Lung microvascular endothelial cell (primary cell): Measurements from ENCODE around the gene VSIG8. TPM values are rescaled to one million over a fixed set of nuclear protein-coding genes. Genes with fewer than 3 reads are reported as not detected.
A peak's percentile ranks its signal among the peaks of the same experiment; 100 is the strongest.

Experiments used
- DNase-seq, 2 donors: peaks; one replicate each; pipeline versions ENCODE4 v3.0.0 to v3.0.0-alpha.2; 2010; ENCODE audit warnings: low read depth in 2 of 2
- total RNA-seq: library from RNA; depleted of rRNA; stranded (reverse); fragments of >200 nt; gene quantifications from 2 replicates; pipeline ENCODE4 v1.2.1, GENCODE V29; 2014

VSIG8 gene
- total RNA-seq, 1 donor from 2014 or later, result not detected

DNA sequence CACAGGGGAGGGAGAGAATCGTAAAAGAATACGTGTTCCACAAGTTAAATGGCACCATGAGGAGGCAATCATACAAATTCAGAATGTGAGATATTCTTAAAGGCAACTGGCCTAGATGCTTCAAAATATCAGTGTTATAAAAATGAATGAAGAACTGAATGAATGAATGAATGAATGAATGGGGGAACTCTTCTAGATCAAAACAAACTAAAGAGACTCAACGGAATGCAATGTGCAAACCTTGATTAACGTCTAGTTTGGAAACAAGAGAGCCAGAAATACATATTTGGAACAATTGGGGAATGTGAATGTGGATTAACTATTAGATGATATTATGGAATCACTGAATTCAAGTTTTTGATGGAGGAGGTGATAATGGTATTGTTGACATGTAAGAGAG lies 20.7 kb upstream of the VSIG8 start:
- no peak for DNase-seq

DNA sequence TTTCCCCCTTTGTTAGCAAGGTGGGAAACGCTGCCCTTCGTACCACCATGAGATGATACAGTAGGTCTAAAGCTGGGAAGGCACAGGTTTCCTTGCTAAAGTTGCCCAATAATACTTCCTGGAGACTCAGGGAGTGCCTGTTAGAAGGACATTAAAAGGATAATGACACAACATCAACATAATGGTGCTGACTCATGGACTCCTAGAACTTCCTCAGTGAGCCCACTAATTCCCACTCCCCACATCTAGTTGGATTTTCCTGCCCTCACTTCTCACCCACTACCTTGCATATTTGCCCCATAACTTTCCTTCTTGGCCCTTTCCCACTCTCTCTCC lies 20.0 kb upstream of the VSIG8 start:
- peak in 1 of 2 donors; percentile 46 for DNase-seq

DNA sequence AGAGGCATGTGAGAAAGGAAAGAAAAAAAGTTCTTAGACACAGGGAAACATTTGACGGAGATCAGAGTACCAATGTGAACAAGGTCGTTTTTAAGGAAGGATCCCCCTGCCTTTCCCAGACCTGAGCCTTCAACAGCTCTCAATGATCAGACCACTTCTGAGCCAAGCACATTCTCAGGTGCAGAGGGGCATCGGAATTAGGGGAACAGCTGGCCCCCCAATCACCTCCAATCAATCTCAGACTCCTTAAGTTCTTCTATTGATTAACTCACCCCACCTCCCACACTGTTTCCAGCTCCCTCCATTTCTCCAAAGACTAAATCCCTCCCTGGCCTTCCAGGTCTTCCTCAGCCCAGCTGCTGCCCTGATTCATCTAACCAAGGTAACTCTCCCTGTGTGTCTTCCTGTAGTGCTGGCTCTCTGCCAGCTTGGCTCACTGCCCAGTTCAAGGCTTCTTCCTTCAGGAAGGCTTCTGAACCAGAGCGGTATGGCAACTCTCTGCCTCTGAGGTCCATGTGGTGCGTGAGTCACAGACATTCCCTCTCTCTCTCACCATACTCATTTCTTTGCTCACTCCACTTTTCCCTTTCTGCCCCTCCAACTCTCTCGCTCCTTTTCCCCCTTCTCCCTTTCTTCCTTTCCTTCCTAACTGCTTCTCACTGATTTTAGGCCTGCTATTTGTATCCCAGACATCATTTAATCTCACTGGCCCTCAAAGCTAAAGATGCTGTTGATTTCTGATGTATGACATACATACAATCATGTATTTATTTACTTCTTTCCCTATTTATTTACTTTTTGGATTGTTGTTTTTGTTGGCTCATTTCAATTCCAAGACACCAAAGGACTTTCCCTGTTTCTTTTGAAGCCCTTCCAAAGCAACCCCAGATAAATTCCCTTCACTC lies 19.4 kb upstream of the VSIG8 start:
- peak; percentile 50 to 98 for DNase-seq

DNA sequence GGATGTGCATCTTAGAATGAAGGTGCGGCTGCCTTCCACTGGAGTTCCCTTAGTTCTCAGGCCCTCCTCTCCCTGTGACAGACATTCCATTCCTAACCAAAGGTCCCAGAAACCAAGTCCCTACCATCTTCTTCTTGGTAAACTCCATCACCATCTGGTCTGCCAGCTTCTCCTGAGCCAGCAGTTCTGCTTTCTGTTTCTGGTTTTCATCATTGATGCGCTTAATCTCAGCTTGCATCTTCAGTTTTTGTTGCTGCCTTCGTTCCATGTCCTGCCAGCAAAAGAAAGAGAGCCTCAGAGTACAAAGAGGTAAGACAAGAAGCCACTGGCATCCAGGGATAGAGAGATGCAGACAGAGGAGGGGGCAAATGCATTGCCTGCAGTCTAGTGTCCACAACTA lies 18.0 kb upstream of the VSIG8 start:
- DNase-seq, result peak in 1 of 2 donors; percentile 14

DNA sequence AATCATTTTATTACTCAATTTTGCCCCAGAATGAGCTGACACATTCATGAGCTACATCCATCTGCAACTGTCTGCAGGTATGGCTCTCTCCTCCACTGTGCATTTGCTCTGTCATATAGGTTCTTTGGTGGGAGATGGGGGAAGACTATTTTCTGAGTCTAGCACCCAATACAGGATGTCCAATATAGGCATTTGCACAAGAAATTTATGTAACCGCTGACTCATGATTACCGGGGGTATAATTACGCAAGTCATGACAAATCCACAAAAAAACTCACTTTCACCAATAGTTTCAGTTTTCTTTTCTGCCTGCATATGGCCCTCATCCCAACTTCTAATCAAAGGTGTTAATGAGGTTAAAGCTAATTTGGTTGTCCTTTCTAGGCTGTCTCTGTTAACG lies 17.5 kb upstream of the VSIG8 start:
- peak in 1 of 2 donors; percentile 71 for DNase-seq

DNA sequence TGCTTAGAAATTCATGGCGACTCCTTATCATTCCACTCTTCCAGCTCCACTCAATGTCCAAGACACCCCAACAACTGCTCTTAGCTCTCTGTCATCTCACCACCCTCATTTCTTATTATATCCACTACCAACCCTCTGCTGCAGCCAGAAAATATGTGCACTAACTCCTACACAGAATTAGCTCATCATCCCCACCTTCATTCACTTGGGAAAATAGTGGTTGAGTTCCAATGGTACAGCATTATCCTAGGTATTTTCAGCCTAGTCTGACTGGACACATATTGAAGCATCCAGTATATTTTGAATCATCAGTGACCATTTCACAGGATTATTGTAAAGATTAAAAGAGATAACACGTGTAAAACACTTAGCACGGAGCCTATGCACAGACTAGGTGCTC lies 16.7 kb upstream of the VSIG8 start:
- DNase-seq, result no peak

DNA sequence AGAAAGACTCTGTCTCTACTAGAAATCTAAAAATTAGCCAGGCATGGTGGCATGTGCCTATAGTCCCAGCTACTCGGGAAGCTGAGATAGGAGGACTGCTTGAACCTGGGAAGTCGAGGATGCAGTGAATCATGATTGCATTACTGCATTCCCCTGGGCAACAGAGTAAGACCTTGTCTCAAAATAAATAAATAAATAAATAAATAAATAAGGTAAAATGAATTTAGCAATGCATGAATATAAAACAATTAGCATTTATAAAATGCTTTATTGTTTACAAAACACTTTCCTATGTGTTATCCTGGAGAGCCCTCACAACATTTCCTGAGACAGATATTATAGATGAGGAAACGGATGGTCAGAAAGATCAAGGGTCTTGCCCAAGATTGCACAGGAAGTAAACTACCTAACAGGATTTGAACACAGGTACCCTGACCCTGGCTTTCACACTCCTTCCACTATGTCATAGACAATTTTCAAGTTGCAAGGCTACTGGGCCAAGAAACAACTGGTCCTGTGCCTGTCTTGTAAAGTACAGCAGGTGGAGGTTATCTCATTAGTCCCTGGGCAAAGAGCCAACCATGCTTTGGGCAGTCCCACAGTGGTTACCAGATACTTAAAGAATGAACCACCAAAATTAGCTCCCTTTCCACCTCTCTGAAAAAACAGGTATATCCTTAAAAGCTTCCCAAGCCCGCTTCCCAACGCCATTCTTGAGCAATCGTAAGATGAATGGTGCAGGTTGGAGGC lies 15.4 kb upstream of the VSIG8 start:
- DNase-seq, result no peak

DNA sequence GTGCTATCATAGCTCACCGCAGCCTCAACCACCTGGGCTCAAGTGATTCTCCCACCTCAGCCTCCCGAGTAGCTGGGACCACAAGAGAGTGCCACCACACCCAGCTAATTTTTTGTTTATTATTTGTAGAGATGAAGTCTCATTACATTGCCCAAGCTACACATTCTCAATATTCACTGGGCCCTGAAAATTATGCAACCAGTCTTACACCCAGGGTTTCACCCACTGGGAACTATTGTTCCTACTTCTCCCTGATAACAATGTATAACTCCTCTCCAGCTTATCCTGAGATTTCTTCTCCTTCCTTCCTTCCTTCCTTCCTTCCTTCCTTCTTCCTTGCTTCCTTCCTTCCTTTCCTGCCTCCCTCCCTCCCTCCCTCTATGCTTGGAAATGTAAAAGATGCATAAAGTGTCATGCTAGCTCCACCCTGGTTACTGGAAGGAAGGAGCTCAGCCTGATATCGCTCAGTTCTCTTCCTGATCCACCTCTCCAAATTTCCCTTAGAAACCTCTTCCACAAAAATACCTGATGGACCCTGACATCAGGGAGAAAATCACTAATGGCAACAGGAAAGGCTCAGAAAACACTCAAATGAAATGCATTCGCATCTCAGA lies 11.2 kb upstream of the VSIG8 start:
- DNase-seq, result no peak

DNA sequence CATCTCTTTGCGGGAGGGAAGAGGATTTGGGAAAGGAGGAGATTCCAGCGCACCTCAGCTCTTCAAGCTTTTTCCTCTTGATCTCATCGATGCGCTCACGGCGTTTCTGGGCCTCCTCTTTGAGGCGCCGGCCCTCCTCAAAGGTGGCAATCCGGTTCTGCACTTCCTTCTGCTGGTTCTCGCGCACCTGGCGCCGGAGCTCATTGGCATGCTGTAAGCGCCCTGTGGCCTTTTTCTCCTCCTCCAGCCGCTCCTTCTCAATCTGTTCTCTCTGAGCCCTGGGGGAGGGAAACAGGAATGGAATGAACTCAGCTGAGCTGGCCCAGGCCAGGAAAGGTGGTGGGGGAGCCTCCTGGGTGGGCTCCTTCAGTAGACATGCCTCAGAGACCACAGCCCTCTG lies 10.4 kb upstream of the VSIG8 start:
- DNase-seq, result no peak

DNA sequence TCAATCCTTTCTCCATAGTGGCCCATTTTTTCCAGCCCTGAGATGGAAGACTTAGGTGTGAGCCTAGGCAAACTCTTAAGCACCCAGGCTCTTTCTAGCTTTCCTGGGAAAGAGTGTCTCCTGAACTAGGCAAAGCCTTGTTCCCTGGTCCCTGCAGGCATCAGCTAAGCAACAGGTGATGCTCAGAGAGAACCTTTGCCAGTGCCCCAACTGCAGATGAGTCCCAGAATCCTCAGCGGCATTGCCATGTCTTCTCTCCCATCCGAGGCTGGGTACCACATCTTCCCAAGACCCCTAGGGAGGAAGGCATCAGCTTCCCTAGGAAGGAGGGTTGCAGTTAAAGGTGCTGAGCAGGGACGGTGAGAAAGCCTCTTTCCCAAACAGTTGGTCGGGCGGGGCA lies 8.2 kb upstream of the VSIG8 start:
- DNase-seq, result no peak

DNA sequence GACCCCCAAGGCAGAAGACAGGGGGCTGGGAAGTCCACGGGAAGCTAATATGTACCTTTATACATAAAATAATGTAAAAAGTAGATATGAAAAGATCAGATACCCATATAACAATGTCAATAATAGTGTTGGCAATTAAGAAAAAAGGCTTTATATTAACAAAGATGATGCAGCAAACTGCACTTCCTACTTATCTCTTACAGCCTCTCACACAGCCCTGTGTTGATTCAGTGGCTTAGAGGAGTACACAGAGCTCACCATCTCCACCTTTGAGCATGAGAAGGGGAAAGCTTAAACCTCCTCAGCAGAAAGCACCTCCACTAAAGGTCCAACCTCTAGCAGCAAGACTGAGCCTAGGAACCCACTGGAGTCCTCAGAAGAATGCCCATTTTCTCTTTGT lies 7.2 kb upstream of the VSIG8 start:
- DNase-seq, result no peak

DNA sequence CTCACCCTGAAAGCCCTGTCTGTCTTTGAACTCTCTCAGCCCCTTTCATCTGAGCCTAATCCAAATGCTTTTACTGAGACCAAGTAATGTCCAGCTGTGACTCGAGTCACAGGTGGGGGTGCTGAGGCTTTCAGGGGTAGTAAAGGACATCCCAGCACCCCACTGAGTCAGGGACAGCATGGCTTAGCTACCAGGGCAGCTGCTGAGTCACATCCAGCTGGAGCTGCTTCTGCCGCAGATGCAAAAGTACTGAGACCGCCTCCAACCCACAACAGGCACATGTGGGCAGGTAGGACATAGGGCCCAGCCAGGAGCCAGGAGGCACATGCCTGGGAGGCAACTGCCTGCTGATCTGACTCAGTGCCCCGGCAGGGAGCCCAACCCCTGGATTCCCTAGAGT lies 6.7 kb upstream of the VSIG8 start:
- DNase-seq, result peak in 1 of 2 donors; percentile 38

DNA sequence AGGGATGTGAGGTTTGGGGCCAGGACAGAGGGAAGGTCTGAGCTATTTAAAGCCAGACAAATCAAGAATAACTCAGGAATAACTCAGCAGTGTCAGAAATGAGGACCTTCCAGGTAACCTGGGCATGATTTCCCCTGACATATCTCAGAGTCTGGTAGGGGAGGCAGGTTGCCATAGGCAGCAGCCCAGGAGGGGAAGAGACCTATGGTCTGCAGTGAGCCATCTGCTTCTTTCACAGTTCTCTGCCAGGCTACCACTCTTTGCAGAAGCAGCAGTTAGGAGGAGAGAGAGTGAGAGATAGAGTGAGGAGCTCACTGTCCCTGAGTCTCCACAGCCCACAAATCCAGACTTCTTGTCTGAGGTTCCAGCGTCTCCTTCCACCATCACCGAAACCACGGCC lies 6.3 kb upstream of the VSIG8 start:
- no peak for DNase-seq

DNA sequence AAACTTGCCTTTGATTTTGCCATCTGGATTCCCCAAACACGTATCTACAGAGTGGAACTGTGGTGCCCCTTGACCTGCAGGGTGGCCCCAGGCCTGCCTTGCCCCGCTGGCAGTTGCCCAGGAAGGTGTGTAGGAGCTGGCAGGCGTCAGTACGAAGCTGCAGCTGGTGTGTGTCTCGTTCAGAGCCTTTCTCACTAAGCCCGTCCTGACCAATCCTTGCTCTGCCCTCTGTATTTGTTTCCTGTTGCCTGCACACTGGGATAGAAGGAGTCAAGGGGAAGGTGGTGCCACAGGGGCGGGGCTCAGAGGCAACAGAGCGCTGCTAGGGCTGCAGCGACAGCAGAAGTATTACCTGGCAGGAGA lies 5.2 kb upstream of the VSIG8 start:
- peak in 1 of 2 donors; percentile 30 for DNase-seq

DNA sequence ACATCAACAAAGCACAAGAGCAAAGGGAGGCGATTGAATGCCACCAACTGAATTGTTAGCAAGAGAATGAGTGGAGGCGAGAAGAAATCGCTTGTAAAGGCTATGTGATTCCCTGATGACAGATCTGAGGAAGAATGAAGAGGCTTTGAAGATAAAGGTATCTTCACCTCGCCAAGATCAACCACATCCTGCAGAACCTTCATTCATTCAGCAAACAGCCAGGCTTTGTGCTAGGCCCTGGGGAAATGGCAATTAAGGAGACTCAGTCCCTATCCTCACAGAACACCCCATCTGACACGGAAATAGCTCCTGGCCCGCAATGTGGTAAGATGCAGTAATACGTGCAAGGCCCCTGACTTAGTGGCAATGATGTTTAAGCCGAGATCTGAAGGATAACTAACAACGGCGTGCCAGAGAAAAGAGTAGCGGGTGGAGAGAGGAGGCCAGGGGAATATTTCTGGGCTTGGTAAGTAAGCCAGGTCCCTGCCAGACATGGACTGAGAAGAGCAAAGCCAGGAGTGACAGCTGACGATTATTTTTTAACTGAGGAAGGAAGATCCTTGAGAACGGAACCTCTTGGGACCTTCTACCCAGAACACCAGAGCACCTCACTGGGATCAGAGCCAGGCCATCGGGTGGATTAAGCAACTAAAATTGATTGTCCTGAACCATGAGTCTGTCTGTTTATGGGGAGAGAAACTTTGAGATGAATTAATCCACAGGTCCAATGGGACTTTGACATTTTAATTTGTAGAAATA lies 4.6 kb upstream of the VSIG8 start:
- no peak for DNase-seq

DNA sequence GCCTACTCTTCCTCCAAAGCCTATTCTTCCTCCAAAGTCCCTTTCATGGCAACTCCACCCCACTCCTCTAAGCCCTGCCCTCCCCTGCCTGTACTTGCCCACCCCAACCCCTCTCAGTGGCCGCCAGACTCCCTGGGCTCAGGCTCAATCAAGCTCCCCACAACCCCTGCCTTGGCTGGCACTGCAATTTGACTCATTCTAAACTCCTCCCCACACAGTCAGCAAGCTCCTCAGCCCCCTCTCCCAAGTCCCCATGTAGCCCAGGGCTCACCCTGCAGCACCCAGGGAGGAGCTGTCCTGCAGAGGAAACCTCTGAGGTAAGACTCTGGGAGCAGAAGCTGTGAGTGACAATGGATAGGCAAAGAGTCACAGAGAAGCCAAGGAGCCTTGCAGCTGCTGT lies 3.6 kb upstream of the VSIG8 start:
- no peak for DNase-seq

DNA sequence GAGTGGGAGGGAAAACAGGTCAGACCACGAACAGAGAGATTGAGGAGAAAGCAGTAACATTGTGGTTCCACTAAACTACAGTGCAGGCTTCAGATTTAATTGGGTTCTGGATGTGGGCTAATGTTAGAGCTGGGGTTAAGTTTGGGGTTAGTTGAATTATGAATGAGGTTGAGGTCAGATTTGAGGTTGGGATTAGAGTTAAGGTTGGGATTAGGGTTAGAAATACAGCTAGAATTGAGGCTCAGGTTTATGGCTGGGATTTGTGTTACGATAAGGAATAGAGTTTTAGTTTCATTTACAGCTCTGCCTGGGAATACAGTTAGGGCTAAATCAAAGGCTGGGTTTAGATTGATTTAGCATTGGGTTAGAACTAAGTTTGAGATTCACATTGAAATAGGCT lies 1.8 kb upstream of the VSIG8 start:
- no peak for DNase-seq

DNA sequence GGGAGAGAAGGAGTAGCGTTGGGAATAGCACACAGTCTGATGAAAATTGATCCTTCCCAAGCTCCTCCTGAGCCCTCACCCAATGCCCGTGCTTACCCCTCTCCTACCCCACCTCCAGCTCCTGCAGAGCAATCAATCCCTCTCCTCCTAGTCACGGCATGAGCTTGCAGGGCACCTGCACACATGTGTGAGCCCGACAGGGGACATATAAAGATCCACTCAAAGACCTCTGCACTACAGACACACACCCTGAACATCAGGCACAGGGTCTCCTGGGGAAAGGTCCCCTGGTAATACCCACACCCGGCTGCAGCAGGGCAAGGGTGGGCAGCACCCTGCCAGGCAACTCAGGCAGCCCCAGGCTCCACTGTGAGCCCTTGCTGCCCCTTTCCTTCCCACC lies 426 bp downstream of the VSIG8 start:
- DNase-seq, result no peak

DNA sequence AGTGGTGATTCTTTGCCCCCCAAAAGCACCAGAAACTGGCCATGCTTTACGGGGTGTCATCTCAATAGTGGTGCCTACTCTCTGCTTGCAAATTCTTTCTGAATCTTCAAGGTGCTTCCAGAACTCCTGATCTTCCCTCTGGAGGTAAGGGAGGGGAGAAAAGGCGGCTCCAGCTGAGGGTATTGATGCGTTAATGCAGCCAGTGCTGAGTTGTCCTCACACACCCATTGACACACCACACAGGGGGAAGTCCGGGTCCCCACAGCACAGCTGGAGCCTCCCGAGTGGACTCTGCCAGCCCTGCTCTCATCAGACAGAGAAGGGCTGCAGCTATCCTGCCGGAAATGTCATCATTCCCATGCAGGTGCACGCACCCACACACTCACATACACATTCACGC lies 1.2 kb downstream of the VSIG8 start:
- DNase-seq, result no peak

DNA sequence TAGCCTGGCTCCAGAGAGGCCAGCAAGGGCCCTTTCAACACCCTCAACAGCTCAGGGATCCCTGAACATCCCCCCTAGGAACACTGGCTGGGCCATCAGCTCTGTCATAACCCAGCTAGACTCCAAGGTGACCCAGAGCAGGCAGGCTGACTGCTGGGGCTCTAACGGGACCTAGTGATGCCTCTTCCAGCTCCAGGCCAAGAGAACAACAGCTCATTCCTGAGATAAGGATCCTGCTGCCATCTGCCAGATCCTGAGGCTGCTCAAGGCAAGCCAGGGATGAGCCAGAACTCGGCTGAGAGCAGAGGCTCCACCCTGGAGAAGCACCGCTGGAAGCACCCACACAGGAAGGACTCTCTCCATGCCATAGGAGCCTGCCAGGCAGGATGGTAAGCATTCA lies 2.0 kb downstream of the VSIG8 start:
- DNase-seq, result no peak

DNA sequence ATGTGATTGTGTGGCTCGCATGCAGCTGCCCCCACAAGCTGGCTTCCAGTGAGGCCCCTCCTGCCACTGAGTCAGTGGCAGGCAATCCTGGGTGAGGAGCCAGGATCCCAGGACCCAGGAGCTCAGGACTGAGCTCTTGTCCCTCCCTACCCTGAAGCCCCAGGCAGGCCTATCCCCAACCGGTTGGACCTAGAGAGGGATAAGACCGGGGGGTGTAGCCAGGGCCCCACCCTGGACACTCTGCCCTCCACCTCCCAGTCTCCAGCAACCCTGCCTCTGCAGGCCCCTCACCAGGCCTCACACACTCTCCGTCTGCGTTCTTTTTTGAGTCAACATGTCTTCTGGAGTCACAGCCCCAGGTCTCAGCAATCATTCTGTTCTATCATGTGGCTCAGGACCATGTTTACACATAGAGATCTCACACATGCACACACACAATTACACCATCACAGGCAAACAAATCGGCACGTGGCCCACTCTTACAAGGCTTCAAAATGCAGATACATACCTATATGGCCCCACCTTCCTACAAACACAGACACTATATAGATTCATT lies 2.6 kb downstream of the VSIG8 start:
- DNase-seq, result no peak

DNA sequence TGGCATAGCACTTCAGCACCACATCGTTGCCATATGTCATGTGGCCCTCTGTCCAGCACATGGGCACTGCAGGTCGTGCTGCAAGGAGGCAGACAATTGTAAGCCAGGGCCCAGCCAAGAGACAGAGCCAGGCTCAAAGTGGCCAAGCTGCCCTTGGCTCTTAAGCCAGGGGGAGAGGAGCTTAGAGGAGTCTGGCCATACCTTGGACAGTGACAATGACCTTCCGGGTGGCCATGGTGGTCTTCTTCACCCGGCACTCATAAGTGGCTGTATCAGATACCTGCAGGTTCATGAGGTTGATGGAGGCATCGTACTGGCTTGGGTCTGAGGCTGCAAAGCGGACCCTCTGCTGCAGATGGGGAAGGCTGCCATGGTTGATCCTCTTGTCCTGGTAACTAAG lies 4.6 kb downstream of the VSIG8 start:
- no peak for DNase-seq
